Nephron progenitor cell (in vitro differentiated cells): Measurements from ENCODE around the gene UMPS.

Experiments
- DNase-seq: peaks from one replicate; pipeline ENCODE4 v3.0.0; 2021
- H3K27ac Mint-ChIP-seq: 2 replicates; pipeline ENCODE4 v1.8.0; 2021; ENCODE audit warnings: mild to moderate bottlenecking, moderate library complexity, mixed read lengths
- H3K27me3 Mint-ChIP-seq: 2 replicates; pipeline ENCODE4 v1.8.0; 2021; ENCODE audit warnings: mild to moderate bottlenecking, low read depth, mixed read lengths; ENCODE audit not compliant: poor library complexity
- H3K36me3 Mint-ChIP-seq: 2 replicates; pipeline ENCODE4 v1.8.0; 2021; ENCODE audit warnings: low read depth, mixed read lengths
- H3K4me1 Mint-ChIP-seq: 2 replicates; pipeline ENCODE4 v1.8.0; 2021; ENCODE audit warnings: mixed read lengths
- H3K4me3 Mint-ChIP-seq: 2 replicates; pipeline ENCODE4 v1.8.0; 2021; ENCODE audit warnings: mild to moderate bottlenecking, moderate library complexity, mixed read lengths
- H3K9me3 Mint-ChIP-seq: 2 replicates; pipeline ENCODE4 v1.8.0; 2021; ENCODE audit warnings: mild to moderate bottlenecking, moderate library complexity, mixed read lengths
- CTCF ChIP-seq: fragments of 200-600 bp; sonication (generic); IDR thresholded peaks from 2 replicates; pipeline ENCODE4 v1.5.0; 2021; ENCODE audit warnings: antibody characterized with exemption

Gene UMPS

DNA sequence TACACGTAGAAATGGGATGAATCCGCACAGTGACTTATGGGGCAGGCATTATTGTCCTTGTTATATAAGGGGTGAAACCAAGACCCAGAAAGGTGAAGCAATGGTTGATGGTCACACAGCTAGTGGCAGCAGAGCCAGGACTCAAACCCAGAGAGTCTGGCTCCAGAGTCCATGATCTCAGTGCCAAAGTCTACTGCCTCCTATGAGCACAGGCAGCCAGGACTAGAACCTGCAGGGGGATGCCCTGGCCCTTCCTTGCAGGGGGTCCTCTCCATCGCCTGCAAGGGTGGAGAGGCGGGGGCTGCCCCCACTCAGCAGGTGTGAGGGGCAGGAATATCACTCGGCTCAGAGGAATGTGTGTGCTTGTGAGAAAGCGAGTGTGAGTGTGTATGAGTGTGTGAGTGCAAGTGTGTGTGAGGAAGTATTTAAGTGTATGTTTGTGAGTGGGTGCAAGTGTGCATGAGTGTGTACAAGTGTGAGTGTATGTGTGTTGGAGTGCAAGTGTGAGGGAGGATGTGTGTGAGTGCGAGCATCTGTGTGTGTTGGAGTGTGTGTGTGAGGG, 44.7 kb downstream of the UMPS start:
- Mint-ChIP-seq H3K36me3 (peaks cover 37% of the 10 kb centered on the region), H3K27me3 (peaks cover 1% of the 10 kb centered on the region), H3K9me3 (no peaks in the 10 kb centered on the region), H3K4me1 (peaks cover 77% of the 10 kb centered on the region), H3K4me3 (no peak overlapping the region), H3K27ac (no peak overlapping the region)
- no peak for TF ChIP-seq CTCF
- no peak for DNase-seq

DNA sequence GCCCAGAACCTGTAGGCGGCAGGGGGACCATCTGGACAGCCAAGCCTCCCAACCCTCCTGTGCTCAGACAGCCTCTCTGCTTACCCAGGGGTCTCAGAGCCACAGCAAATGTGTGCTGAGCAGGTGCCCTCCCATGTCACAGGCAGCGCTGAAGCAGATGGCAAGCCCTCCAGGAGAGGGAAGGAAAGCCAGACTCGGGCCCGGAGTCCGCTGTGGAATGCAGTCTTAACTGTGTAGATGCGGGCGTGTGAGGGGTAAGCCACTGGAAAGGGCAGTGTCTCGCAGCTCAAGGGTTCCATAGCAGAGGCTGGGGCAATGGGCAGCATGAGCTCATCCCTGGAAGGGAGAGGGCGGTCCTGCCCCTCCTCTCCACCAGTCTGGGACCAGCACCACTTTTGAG, 45.6 kb downstream of the UMPS start:
- Mint-ChIP-seq H3K4me1 (peaks cover 77% of the 10 kb centered on the region), H3K36me3 (peaks cover 37% of the 10 kb centered on the region), H3K4me3 (no peak overlapping the region), H3K27ac (no peak overlapping the region), H3K9me3 (no peaks in the 10 kb centered on the region), H3K27me3 (peaks cover 3% of the 10 kb centered on the region)
- TF ChIP-seq CTCF = no peak
- no peak for DNase-seq

DNA sequence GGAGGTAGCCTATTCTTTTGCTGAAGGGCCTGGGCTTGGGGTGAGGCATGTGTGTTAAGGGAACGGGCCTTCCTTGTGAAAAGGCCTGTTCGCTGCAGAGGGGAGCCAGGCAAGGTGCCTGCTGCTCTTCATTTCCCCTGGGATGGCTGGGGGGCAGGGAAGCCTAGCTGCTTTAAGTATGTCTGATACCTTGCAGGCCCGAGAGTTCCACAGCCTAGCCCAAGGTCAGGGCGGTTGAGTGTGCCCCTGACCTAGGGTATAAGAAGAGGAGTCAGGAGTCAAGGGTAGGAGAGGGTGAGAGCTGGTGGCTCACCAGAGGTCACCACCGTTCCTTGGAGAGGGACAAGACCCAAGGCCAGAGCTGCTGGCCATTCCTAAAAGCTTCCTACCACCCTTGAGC, 46.6 kb downstream of the UMPS start:
- no peak overlapping the region for H3K4me3 Mint-ChIP-seq
- peaks cover 34% of the 10 kb centered on the region for H3K36me3 Mint-ChIP-seq
- no peak overlapping the region for H3K27ac Mint-ChIP-seq
- TF ChIP-seq CTCF = no peak
- no peaks in the 10 kb centered on the region for H3K9me3 Mint-ChIP-seq
- no peak for DNase-seq
- peaks cover 77% of the 10 kb centered on the region for H3K4me1 Mint-ChIP-seq
- peaks cover 5% of the 10 kb centered on the region for H3K27me3 Mint-ChIP-seq

DNA sequence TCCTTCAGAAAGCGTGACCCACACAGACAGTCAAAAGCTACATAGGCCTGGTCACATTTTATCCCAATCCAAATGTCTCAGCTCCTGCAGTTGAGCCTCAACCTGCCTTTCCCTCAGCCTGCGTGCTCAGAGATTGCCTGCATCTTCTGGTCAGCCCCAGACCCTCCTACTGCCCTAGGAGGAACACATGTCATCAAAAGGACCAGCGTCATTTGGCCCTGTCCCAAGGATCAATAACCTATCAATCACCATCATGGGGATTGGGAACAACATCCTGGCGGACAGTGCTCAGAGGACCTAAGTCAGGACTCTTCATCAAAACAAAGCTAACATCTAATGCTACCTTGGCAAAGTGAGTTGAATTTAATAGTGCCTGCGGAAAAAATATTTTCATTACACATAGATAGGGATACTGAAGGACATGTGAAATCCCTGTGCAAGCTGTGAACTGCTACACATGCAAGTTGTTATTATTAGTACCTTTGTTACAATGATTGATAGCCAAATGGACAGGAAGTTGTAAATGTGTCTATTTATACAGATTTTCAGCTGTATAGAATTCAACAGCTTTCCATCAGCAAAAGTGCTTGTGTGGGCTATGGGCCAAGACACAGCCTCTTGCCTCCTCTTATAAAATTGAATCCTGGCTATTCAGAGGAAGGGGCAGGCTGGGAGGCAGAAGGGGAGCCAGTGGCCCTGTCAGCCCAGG, 47.7 kb downstream of the UMPS start:
- Mint-ChIP-seq H3K4me3 (no peak overlapping the region), H3K27ac (peak overlapping the region; percentile 6), H3K4me1 (peaks cover 74% of the 10 kb centered on the region), H3K36me3 (peaks cover 31% of the 10 kb centered on the region), H3K27me3 (peaks cover 8% of the 10 kb centered on the region), H3K9me3 (no peaks in the 10 kb centered on the region)
- DNase-seq = no peak
- TF ChIP-seq CTCF = no peak

- H3K9me3 Mint-ChIP-seq = no peaks in the 10 kb centered on the region
- DNase-seq = no peak
- peaks cover 8% of the 10 kb centered on the region for H3K27me3 Mint-ChIP-seq
- TF ChIP-seq CTCF = no peak
- peak overlapping the region; percentile 47 for H3K27ac Mint-ChIP-seq
- no peak overlapping the region for H3K4me3 Mint-ChIP-seq
- peaks cover 64% of the 10 kb centered on the region for H3K4me1 Mint-ChIP-seq
- peaks cover 25% of the 10 kb centered on the region for H3K36me3 Mint-ChIP-seq
Measured at GRCh38 chr3:124779116-124779515, 48.9 kb downstream of the UMPS start.

DNA sequence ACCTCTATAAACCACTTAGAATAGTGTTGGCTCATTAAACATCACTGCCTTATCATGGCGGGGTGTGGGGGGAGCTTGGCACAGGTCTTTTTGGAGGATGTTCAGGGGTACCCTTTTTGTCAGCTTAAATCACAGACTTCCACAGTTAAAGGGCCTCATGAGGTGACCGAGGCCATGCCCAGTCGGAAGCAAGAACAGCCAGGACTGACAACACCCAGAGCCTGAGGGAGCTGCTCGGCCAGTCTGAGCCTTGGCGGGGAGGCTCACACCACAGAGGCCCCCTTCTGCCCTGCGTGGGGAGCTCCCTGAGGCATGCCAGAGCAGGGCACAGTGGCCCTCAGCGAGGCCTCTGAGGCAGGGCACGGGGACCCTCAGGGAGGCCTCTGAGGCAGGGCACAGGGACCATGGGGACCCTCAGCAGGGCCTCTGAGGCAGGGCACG, 49.5 kb downstream of the UMPS start:
- H3K4me1 Mint-ChIP-seq = peaks cover 61% of the 10 kb centered on the region
- H3K27ac Mint-ChIP-seq = no peak overlapping the region
- no peak for TF ChIP-seq CTCF

More for the DNA sequence above, 49.5 kb downstream of the UMPS start:
- DNase-seq = no peak
- Mint-ChIP-seq H3K9me3 (no peaks in the 10 kb centered on the region), H3K36me3 (peaks cover 18% of the 10 kb centered on the region), H3K4me3 (no peak overlapping the region), H3K27me3 (peaks cover 8% of the 10 kb centered on the region)
